Fibroblast of lung (primary cell): ENCODE data around the gene KRTAP10-12. TPM values are rescaled to one million over a fixed set of nuclear protein-coding genes. Genes with fewer than 3 reads are reported as not detected.

Experiments
- DNase-seq, 2 donors: peaks; one replicate each; pipeline versions ENCODE4 v3.0.0 to v3.0.0-alpha.2; 2010; ENCODE audit warnings: low read depth in 2 of 2
- H2AFZ ChIP-seq: 2 replicates; pipeline ENCODE4 v1.5.1; 2012; ENCODE audit warnings: low read length, control low read depth, inconsistent platforms
- H3K27ac ChIP-seq: 2 replicates; pipeline ENCODE4 v1.5.1; 2011; ENCODE audit warnings: low read length, control low read depth; ENCODE audit not compliant: insufficient read depth
- H3K27me3 ChIP-seq: 2 replicates; pipeline ENCODE4 v1.5.1; 2011; ENCODE audit warnings: mild to moderate bottlenecking, low read length; ENCODE audit not compliant: control insufficient read depth, insufficient read depth
- H3K36me3 ChIP-seq: 2 replicates; pipeline ENCODE4 v1.5.1; 2011; ENCODE audit warnings: low read length; ENCODE audit not compliant: control insufficient read depth, insufficient read depth
- H3K4me1 ChIP-seq: 2 replicates; pipeline ENCODE4 v1.5.1; 2011; ENCODE audit warnings: low read length; ENCODE audit not compliant: control insufficient read depth, insufficient read depth; ENCODE audit errors: extremely low read depth
- H3K4me2 ChIP-seq: 2 replicates; pipeline ENCODE4 v1.5.1; 2011; ENCODE audit warnings: low read length, control low read depth; ENCODE audit not compliant: insufficient read depth; ENCODE audit errors: extremely low read depth
- H3K4me3 ChIP-seq, 4 experiments: fragments of 200-600 bp in 1 of 4; sonication (generic) in 1 of 4; replicated peaks in 1 of 4; 2 replicates each; pipeline ENCODE4 v1.5.1; 2011 to 2016; ENCODE audit warnings: low read length in 4 of 4, low read depth in 3 of 4, mild to moderate bottlenecking in 3 of 4, control low read depth in 2 of 4, inconsistent platforms in 1 of 4, mixed read lengths in 1 of 4; ENCODE audit not compliant: insufficient read depth in 1 of 4; ENCODE audit errors: control extremely low read depth in 1 of 4
- H3K79me2 ChIP-seq: 2 replicates; pipeline ENCODE4 v1.5.1; 2012; ENCODE audit warnings: mild to moderate bottlenecking, low read length, inconsistent platforms; ENCODE audit not compliant: control insufficient read depth, insufficient read depth
- H3K9ac ChIP-seq: 2 replicates; pipeline ENCODE4 v1.5.1; 2011; ENCODE audit warnings: mild to moderate bottlenecking, low read length, control low read depth; ENCODE audit not compliant: insufficient read depth
- H3K9me3 ChIP-seq: 2 replicates; pipeline ENCODE4 v1.5.1; 2012; ENCODE audit warnings: low read depth, low read length; ENCODE audit not compliant: control insufficient read depth, insufficient read depth
- H4K20me1 ChIP-seq: 2 replicates; pipeline ENCODE4 v1.5.1; 2011; ENCODE audit warnings: low read length; ENCODE audit not compliant: control insufficient read depth, insufficient read depth; ENCODE audit errors: extremely low read depth
- CTCF ChIP-seq, 2 donors: IDR thresholded peaks in 1 of 2; conservative IDR thresholded peaks in 1 of 2; 1 replicate in 1 of 2; 2 replicates in 1 of 2; pipeline ENCODE4 v1.5.1; 2011 to 2012; ENCODE audit warnings: low read length in 2 of 2, control low read depth in 1 of 2, inconsistent platforms in 1 of 2, low read depth in 1 of 2, mild to moderate bottlenecking in 1 of 2
- EZH2 ChIP-seq: IDR thresholded peaks from 2 replicates; pipeline ENCODE4 v1.5.1; 2012; ENCODE audit warnings: low read length, control low read depth, mild to moderate bottlenecking; ENCODE audit errors: missing control alignments
- polyA plus RNA-seq, 2 donors: library from polyadenylated mRNA; depleted of rRNA in 1 of 2; stranded (reverse) in 1 of 2; unstranded in 1 of 2; fragments of >200 nt; gene quantifications; 2 replicates each; pipeline ENCODE4 v1.2.1, GENCODE V29; 2011 to 2012; ENCODE audit warnings: missing spikeins in 1 of 2
- total RNA-seq: library from RNA; depleted of rRNA; stranded (reverse); fragments of >200 nt; gene quantifications from 2 replicates; pipeline ENCODE4 v1.2.1, GENCODE V29; 2014

The KRTAP10-12 gene
- total and polyA plus RNA-seq, 2 donors (not counting 1 experiment from before 2014, with no cell fraction given), result not detected

- Histone ChIP-seq H3K79me2 (no peaks in the 10 kb centered on the region), H3K9ac (no peak overlapping the region), H3K4me3 (no peak overlapping the region), H3K27me3 (no peaks in the 10 kb centered on the region), H3K36me3 (no peaks in the 10 kb centered on the region), H2AFZ (no peak overlapping the region), H3K9me3 (no peaks in the 10 kb centered on the region), H3K4me1 (no peaks in the 10 kb centered on the region), H4K20me1 (no peaks in the 10 kb centered on the region), H3K4me2 (no peak overlapping the region), H3K27ac (no peak overlapping the region)
- TF ChIP-seq EZH2 (no peak), CTCF (conservative IDR thresholded peaks at IDR 0.05 in 1 of 2, IDR thresholded peaks at IDR 0.05 in 1 of 2; ENCODE audit: low read depth in 1 of 2, low read length in 2 of 2) (no peak)
- no peak for DNase-seq
Observed at GRCh38 chr21:44729336-44730027, 32.5 kb downstream of the KRTAP10-12 start.

GRCh38 chr21:44730028-44730395 is 33.0 kb downstream of the KRTAP10-12 start:
- H3K9ac ChIP-seq, result no peak overlapping the region
- no peaks in the 10 kb centered on the region for H3K4me1 ChIP-seq
- H3K27me3 ChIP-seq, result no peaks in the 10 kb centered on the region
- no peak overlapping the region for H3K4me3 ChIP-seq
- no peak overlapping the region for H2AFZ ChIP-seq
- no peaks in the 10 kb centered on the region for H3K79me2 ChIP-seq
- DNase-seq, result no peak
- no peaks in the 10 kb centered on the region for H3K9me3 ChIP-seq
- H3K36me3 ChIP-seq, result no peaks in the 10 kb centered on the region
- no peak overlapping the region for H3K27ac ChIP-seq
- TF ChIP-seq EZH2, result no peak
- no peak for TF ChIP-seq CTCF (conservative IDR thresholded peaks at IDR 0.05 in 1 of 2, IDR thresholded peaks at IDR 0.05 in 1 of 2; ENCODE audit: low read depth in 1 of 2, low read length in 2 of 2)
- no peaks in the 10 kb centered on the region for H4K20me1 ChIP-seq
- no peak overlapping the region for H3K4me2 ChIP-seq

- Histone ChIP-seq H3K27ac (no peak overlapping the region), H3K9me3 (no peaks in the 10 kb centered on the region), H4K20me1 (no peaks in the 10 kb centered on the region), H3K4me1 (no peaks in the 10 kb centered on the region), H3K27me3 (no peaks in the 10 kb centered on the region), H2AFZ (no peak overlapping the region), H3K79me2 (no peaks in the 10 kb centered on the region), H3K9ac (no peak overlapping the region), H3K4me2 (no peak overlapping the region), H3K4me3 (no peak overlapping the region), H3K36me3 (no peaks in the 10 kb centered on the region)
- no peak for TF ChIP-seq CTCF (conservative IDR thresholded peaks at IDR 0.05 in 1 of 2, IDR thresholded peaks at IDR 0.05 in 1 of 2; ENCODE audit: low read depth in 1 of 2, low read length in 2 of 2)
- TF ChIP-seq EZH2, result no peak
- DNase-seq, result no peak
Observed at GRCh38 chr21:44730951-44731579, 34.1 kb downstream of the KRTAP10-12 start.
